Neural progenitor cell (in vitro differentiated cells): ENCODE measurements around the gene KRT7. TPM values are rescaled to one million over a fixed set of nuclear protein-coding genes. Genes with fewer than 3 reads are reported as not detected.

ENCODE experiments used
- DNase-seq: peaks from one replicate; pipeline ENCODE4 v3.0.0-alpha.2; 2016; ENCODE audit warnings: low spot score
- H2AFZ ChIP-seq: fragments of 200-600 bp; sonication (generic); replicated peaks from 2 replicates; pipeline ENCODE4 v1.6.1; 2016; ENCODE audit warnings: antibody characterized with exemption
- H3F3A ChIP-seq: fragments of 200-600 bp; sonication (generic); 2 replicates; pipeline ENCODE4 v1.6.1; 2016; ENCODE audit warnings: antibody characterized with exemption, low read depth
- H3K27ac ChIP-seq: fragments of 200-600 bp; sonication (generic); 2 replicates; pipeline ENCODE4 v1.5.1; 2016; ENCODE audit warnings: mild to moderate bottlenecking
- H3K27me3 ChIP-seq: fragments of 200-600 bp; sonication (generic); 2 replicates; pipeline ENCODE4 v1.6.1; 2016; ENCODE audit warnings: mild to moderate bottlenecking, moderate library complexity
- H3K36me3 ChIP-seq: fragments of 200-600 bp; sonication (generic); 2 replicates; pipeline ENCODE4 v1.5.1; 2016
- H3K4me1 ChIP-seq: fragments of 200-600 bp; sonication (generic); 2 replicates; pipeline ENCODE4 v1.6.1; 2016; ENCODE audit warnings: mixed run types
- H3K4me2 ChIP-seq: fragments of 200-600 bp; sonication (generic); 2 replicates; pipeline ENCODE4 v1.6.1; 2016
- H3K4me3 ChIP-seq: fragments of 200-600 bp; sonication (generic); 2 replicates; pipeline ENCODE4 v1.5.1; 2016
- H3K79me2 ChIP-seq: fragments of 200-600 bp; sonication (generic); 2 replicates; pipeline ENCODE4 v1.6.1; 2016; ENCODE audit warnings: low read depth
- H3K9ac ChIP-seq: fragments of 200-600 bp; sonication (generic); 2 replicates; pipeline ENCODE4 v1.6.1; 2016
- H3K9me3 ChIP-seq: fragments of 200-600 bp; sonication (generic); 2 replicates; pipeline ENCODE4 v1.5.1; 2016; ENCODE audit warnings: low read depth
- H4K20me1 ChIP-seq: fragments of 200-600 bp; sonication (generic); 2 replicates; pipeline ENCODE4 v1.6.1; 2016; ENCODE audit warnings: low read depth
- H3K27ac Mint-ChIP-seq: 3 replicates; pipeline ENCODE4 v1.8.0; 2021; ENCODE audit warnings: mixed read lengths
- H3K27me3 Mint-ChIP-seq: 2 replicates; pipeline ENCODE4 v1.8.0; 2022; ENCODE audit warnings: low read depth, mild to moderate bottlenecking, inconsistent platforms, moderate library complexity, mixed read lengths; ENCODE audit not compliant: insufficient read depth
- H3K36me3 Mint-ChIP-seq: 3 replicates; pipeline ENCODE4 v1.8.0; 2021; ENCODE audit warnings: mixed read lengths
- H3K4me1 Mint-ChIP-seq: 3 replicates; pipeline ENCODE4 v1.8.0; 2021; ENCODE audit warnings: mixed read lengths
- H3K4me3 Mint-ChIP-seq: 3 replicates; pipeline ENCODE4 v1.8.0; 2021; ENCODE audit warnings: mild to moderate bottlenecking, moderate library complexity, mixed read lengths
- H3K9me3 Mint-ChIP-seq: 3 replicates; pipeline ENCODE4 v1.8.0; 2020; ENCODE audit warnings: mixed read lengths
- CTCF ChIP-seq: fragments of 200-600 bp; sonication (generic); IDR thresholded peaks from 2 replicates; pipeline ENCODE4 v1.5.1; 2017; ENCODE audit warnings: antibody characterized with exemption, mild to moderate bottlenecking
- EZH2 ChIP-seq: fragments of 200-600 bp; sonication (generic); IDR thresholded peaks from 2 replicates; pipeline ENCODE4 v1.6.1; 2017; ENCODE audit warnings: antibody characterized with exemption, mild to moderate bottlenecking, moderate library complexity
- EZH2phosphoT487 ChIP-seq: fragments of 200-600 bp; sonication (generic); IDR thresholded peaks from 2 replicates; pipeline ENCODE4 v1.6.1; 2017; ENCODE audit warnings: antibody characterized with exemption
- total RNA-seq: library from RNA; depleted of rRNA; stranded (reverse); fragments of >200 nt; gene quantifications from 2 replicates; pipeline ENCODE4 v1.2.3, GENCODE V29; 2015; ENCODE audit warnings: low replicate concordance

Gene KRT7
- total RNA-seq, 1 donor from 2014 or later: not detected

- Mint-ChIP-seq H3K27me3 (peaks cover 6% of the 10 kb centered on the region), H3K4me3 (no peak overlapping the region), H3K27ac (peak overlapping the region; percentile 40), H3K9me3 (no peaks in the 10 kb centered on the region), H3K36me3 (no peaks in the 10 kb centered on the region), H3K4me1 (peaks cover 2% of the 10 kb centered on the region)
- Histone ChIP-seq H3K27ac (no peak overlapping the region), H3K4me2 (no peak overlapping the region), H3K79me2 (no peaks in the 10 kb centered on the region), H3K9ac (no peak overlapping the region), H3K27me3 (no peaks in the 10 kb centered on the region), H3K36me3 (no peaks in the 10 kb centered on the region), H2AFZ (no peak overlapping the region), H3K9me3 (no peaks in the 10 kb centered on the region), H3K4me3 (no peak overlapping the region), H4K20me1 (no peaks in the 10 kb centered on the region), H3K4me1 (no peaks in the 10 kb centered on the region), H3F3A (no peaks in the 10 kb centered on the region)
- TF ChIP-seq EZH2phosphoT487 (no peak), CTCF (no peak), EZH2 (no peak)
- DNase-seq: no peak
These were observed 41.9 kb upstream of the KRT7 start for GRCh38 chr12:52190860-52191729.

GRCh38 chr12:52191841-52192791, 40.9 kb upstream of the KRT7 start, which contains the start of gene KRT80:
Gene KRT80 (minus strand): TSS chr12:52192014. CDS start chr12:52191902, 112 bp downstream.
- DNase-seq: no peak

GRCh38 chr12:52193532-52193931, 39.5 kb upstream of the KRT7 start:
- H3K4me2 ChIP-seq: no peak overlapping the region
- Mint-ChIP-seq H3K9me3 (no peaks in the 10 kb centered on the region), H3K27me3 (peaks cover 7% of the 10 kb centered on the region), H3K4me3 (no peak overlapping the region), H3K4me1 (no peaks in the 10 kb centered on the region), H3K36me3 (no peaks in the 10 kb centered on the region), H3K27ac (no peak overlapping the region)
- no peak overlapping the region for H3K4me3 ChIP-seq
- TF ChIP-seq EZH2phosphoT487 (no peak), CTCF (no peak), EZH2 (no peak)
- no peaks in the 10 kb centered on the region for H3F3A ChIP-seq
- peaks cover under 1% of the 10 kb centered on the region for H3K4me1 ChIP-seq
- H3K36me3 ChIP-seq: no peaks in the 10 kb centered on the region
- H4K20me1 ChIP-seq: no peaks in the 10 kb centered on the region
- H2AFZ ChIP-seq: no peak overlapping the region
- H3K27me3 ChIP-seq: no peaks in the 10 kb centered on the region
- H3K27ac ChIP-seq: no peak overlapping the region
- H3K9me3 ChIP-seq: no peaks in the 10 kb centered on the region
- H3K9ac ChIP-seq: no peak overlapping the region
- H3K79me2 ChIP-seq: no peaks in the 10 kb centered on the region
- no peak for DNase-seq

More at GRCh38 chr12:52191841-52192791, 40.9 kb upstream of the KRT7 start, which contains the start of gene KRT80:
- no peak within 1 kb of the TSS for H3K4me2 ChIP-seq
- no peak within 1 kb of the TSS for H3K4me3 ChIP-seq
- H3K27me3 ChIP-seq: no peaks in the 10 kb centered on the region
- H2AFZ ChIP-seq: no peak within 1 kb of the TSS
- H3K79me2 ChIP-seq: no peaks in the 10 kb centered on the region
- Mint-ChIP-seq H3K9me3 (no peaks in the 10 kb centered on the region), H3K36me3 (no peaks in the 10 kb centered on the region), H3K4me3 (no peak within 1 kb of the TSS), H3K27me3 (peaks cover 10% of the 10 kb centered on the region), H3K27ac (no peak within 1 kb of the TSS), H3K4me1 (no peaks in the 10 kb centered on the region)
- no peak within 1 kb of the TSS for H3K9ac ChIP-seq
- no peaks in the 10 kb centered on the region for H3F3A ChIP-seq
- H4K20me1 ChIP-seq: no peaks in the 10 kb centered on the region
- no peak within 1 kb of the TSS for H3K27ac ChIP-seq
- no peaks in the 10 kb centered on the region for H3K36me3 ChIP-seq
- H3K9me3 ChIP-seq: no peaks in the 10 kb centered on the region
- no peaks in the 10 kb centered on the region for H3K4me1 ChIP-seq
- TF ChIP-seq EZH2 (no peak), CTCF (no peak), EZH2phosphoT487 (no peak)
